ENCODE data around the gene GRIFIN. TPM values are rescaled to one million over a fixed set of nuclear protein-coding genes. Genes with fewer than 3 reads are reported as not detected.

The GRIFIN gene
- total and polyA plus RNA-seq, 2 donors (not counting 1 experiment from before 2014, with no cell fraction given) = not detected

GRCh38 chr7:2466675-2467074 is 9.5 kb downstream of the GRIFIN start:
- CTCF ChIA-PET = interaction anchor here (1.0 to 6.9 kb wide), 3 partner anchors 15 to 888 kb away, joined by 3 to 104 read pairs (median 6); no protein-coding TSS in a partner anchor

GRCh38 chr7:2465928-2466327 is 10.3 kb downstream of the GRIFIN start:
- intact Hi-C loops (cut with micrococcal nuclease) = no loop called here
- H3K4me2 ChIP-seq (replicated peaks; ENCODE audit: low read depth, low read length, poor library complexity, severe bottlenecking) = no peak overlapping the region
- 66% methylated on average over 4 of the region's 12 CpGs for WGBS (ENCODE audit: insufficient coverage)

More at GRCh38 chr7:2466675-2467074, 9.5 kb downstream of the GRIFIN start:
- intact Hi-C loops (cut with micrococcal nuclease) = no loop called here
- Histone ChIP-seq H3K4me2 (replicated peaks; ENCODE audit: low read depth, low read length, poor library complexity, severe bottlenecking) (no peak overlapping the region), H3K4me3 (ENCODE audit: control extremely low read depth in 1 of 5, extremely low read depth in 1 of 5, insufficient read depth in 1 of 5, low read depth in 2 of 5, low read length in 4 of 5) (no peak overlapping the region), H3K9ac (ENCODE audit: low read length) (no peak overlapping the region), H3K27ac (ENCODE audit: low read length in 2 of 2) (no peak overlapping the region), H4K20me1 (ENCODE audit: control insufficient read depth, insufficient read depth, low read length, poor library complexity, severe bottlenecking) (no peaks in the 10 kb centered on the region), H3K27me3 (replicated peaks in 1 of 4; ENCODE audit: control extremely low read depth in 1 of 4, control insufficient read depth in 3 of 4, insufficient read depth in 4 of 4, low read length in 3 of 4) (peaks cover 0 to 7% (median 0%) of the 10 kb centered on the region in 4 experiments), H3K9me3 (ENCODE audit: control extremely low read depth in 1 of 3, control insufficient read depth in 2 of 3, insufficient read depth in 1 of 3, low read length in 2 of 3) (peaks cover 0 to 5% (median 0%) of the 10 kb centered on the region in 3 donors), H3K36me3 (replicated peaks in 1 of 2; ENCODE audit: control extremely low read depth in 1 of 2, control insufficient read depth in 1 of 2, extremely low read depth in 1 of 2, insufficient read depth in 2 of 2, low read length in 1 of 2) (no peaks in the 10 kb centered on the region), H2AFZ (ENCODE audit: insufficient read depth, low read depth, low read length, poor library complexity, severe bottlenecking) (no peak overlapping the region), H3K4me1 (ENCODE audit: control insufficient read depth in 2 of 2, insufficient read depth in 2 of 2, low read length in 2 of 2) (peaks cover 0 to 5% of the 10 kb centered on the region in 2 donors), H3K79me2 (ENCODE audit: control insufficient read depth, insufficient read depth, low read length) (no peaks in the 10 kb centered on the region)
- Mint-ChIP-seq H3K9me3 (ENCODE audit: insufficient read depth) (no peaks in the 10 kb centered on the region), H3K4me1 (peaks cover 4% of the 10 kb centered on the region), H3K4me3 (no peak overlapping the region), H3K27me3 (peaks cover 9% of the 10 kb centered on the region), H3K27ac (no peak overlapping the region)
- WGBS (ENCODE audit: insufficient coverage) = 100% methylated on average over 1 of the region's 10 CpGs
- POLR2A ChIA-PET = interaction anchor here (0.7 kb wide), 1 partner anchor 36 kb away, joined by 4 read pairs; no protein-coding TSS in a partner anchor
- no peak for TF ChIP-seq EZH2 (IDR thresholded peaks at IDR 0.05; ENCODE audit: borderline replicate concordance, insufficient read depth, low read depth, low read length, poor library complexity, severe bottlenecking)
- TF ChIP-seq, protein P1, sequence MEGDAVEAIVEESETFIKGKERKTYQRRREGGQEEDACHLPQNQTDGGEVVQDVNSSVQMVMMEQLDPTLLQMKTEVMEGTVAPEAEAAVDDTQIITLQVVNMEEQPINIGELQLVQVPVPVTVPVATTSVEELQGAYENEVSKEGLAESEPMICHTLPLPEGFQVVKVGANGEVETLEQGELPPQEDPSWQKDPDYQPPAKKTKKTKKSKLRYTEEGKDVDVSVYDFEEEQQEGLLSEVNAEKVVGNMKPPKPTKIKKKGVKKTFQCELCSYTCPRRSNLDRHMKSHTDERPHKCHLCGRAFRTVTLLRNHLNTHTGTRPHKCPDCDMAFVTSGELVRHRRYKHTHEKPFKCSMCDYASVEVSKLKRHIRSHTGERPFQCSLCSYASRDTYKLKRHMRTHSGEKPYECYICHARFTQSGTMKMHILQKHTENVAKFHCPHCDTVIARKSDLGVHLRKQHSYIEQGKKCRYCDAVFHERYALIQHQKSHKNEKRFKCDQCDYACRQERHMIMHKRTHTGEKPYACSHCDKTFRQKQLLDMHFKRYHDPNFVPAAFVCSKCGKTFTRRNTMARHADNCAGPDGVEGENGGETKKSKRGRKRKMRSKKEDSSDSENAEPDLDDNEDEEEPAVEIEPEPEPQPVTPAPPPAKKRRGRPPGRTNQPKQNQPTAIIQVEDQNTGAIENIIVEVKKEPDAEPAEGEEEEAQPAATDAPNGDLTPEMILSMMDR (IDR thresholded peaks at IDR 0.05) = no peak
- DNase-seq (no peak), ATAC-seq (ENCODE audit: low read depth) (no peak)

More at GRCh38 chr7:2465928-2466327, 10.3 kb downstream of the GRIFIN start:
- Histone ChIP-seq H3K79me2 (ENCODE audit: control insufficient read depth, insufficient read depth, low read length) (no peaks in the 10 kb centered on the region), H2AFZ (ENCODE audit: insufficient read depth, low read depth, low read length, poor library complexity, severe bottlenecking) (no peak overlapping the region), H3K4me3 (ENCODE audit: control extremely low read depth in 1 of 5, extremely low read depth in 1 of 5, insufficient read depth in 1 of 5, low read depth in 2 of 5, low read length in 4 of 5) (no peak overlapping the region), H3K27me3 (replicated peaks in 1 of 4; ENCODE audit: control extremely low read depth in 1 of 4, control insufficient read depth in 3 of 4, insufficient read depth in 4 of 4, low read length in 3 of 4) (no peaks in the 10 kb centered on the region), H3K9ac (ENCODE audit: low read length) (no peak overlapping the region), H3K36me3 (replicated peaks in 1 of 2; ENCODE audit: control extremely low read depth in 1 of 2, control insufficient read depth in 1 of 2, extremely low read depth in 1 of 2, insufficient read depth in 2 of 2, low read length in 1 of 2) (no peaks in the 10 kb centered on the region), H4K20me1 (ENCODE audit: control insufficient read depth, insufficient read depth, low read length, poor library complexity, severe bottlenecking) (no peaks in the 10 kb centered on the region), H3K9me3 (ENCODE audit: control extremely low read depth in 1 of 3, control insufficient read depth in 2 of 3, insufficient read depth in 1 of 3, low read length in 2 of 3) (peaks cover 0 to 5% (median 0%) of the 10 kb centered on the region in 3 donors), H3K27ac (ENCODE audit: low read length in 2 of 2) (no peak overlapping the region), H3K4me1 (ENCODE audit: control insufficient read depth in 2 of 2, insufficient read depth in 2 of 2, low read length in 2 of 2) (peaks cover 0 to 5% of the 10 kb centered on the region in 2 donors)
- DNase-seq (no peak), ATAC-seq (ENCODE audit: low read depth) (no peak)
- Mint-ChIP-seq H3K4me1 (peaks cover 4% of the 10 kb centered on the region), H3K27ac (no peak overlapping the region), H3K4me3 (no peak overlapping the region), H3K9me3 (ENCODE audit: insufficient read depth) (no peaks in the 10 kb centered on the region), H3K27me3 (peaks cover 9% of the 10 kb centered on the region)
- ChIA-PET CTCF (interaction anchor here (0.6 kb wide), 1 partner anchor 15 kb away, joined by 3 read pairs; no protein-coding TSS in a partner anchor), POLR2A (no interaction called here)
- TF ChIP-seq, protein P1 (IDR thresholded peaks at IDR 0.05) = no peak
- no peak for TF ChIP-seq EZH2 (IDR thresholded peaks at IDR 0.05; ENCODE audit: borderline replicate concordance, insufficient read depth, low read depth, low read length, poor library complexity, severe bottlenecking)
